Activated CD4-positive, CD25-positive, alpha-beta regulatory T cell (primary cell): Measurements from ENCODE around the gene EIF4H.
"Not testable (repeated sequence)": the region's sequence is repeated elsewhere in the genome, so short reads cannot be mapped to it uniquely, and the experiment has no call there.

Source experiments
- DNase-seq, 4 experiments: peaks; one replicate each; lab custom pipeline; 2025; lab: John Stamatoyannopoulos, UW

The EIF4H gene

GRCh38 chr7:74175340-74175739 is 1.2 kb downstream of the EIF4H start:
- DNase-seq = no peak

- no peak for DNase-seq
Measured at GRCh38 chr7:74176555-74176954, 2.4 kb downstream of the EIF4H start.

GRCh38 chr7:74178632-74179031 is 4.5 kb downstream of the EIF4H start:
- no peak for DNase-seq

- no peak for DNase-seq
Measured at GRCh38 chr7:74179935-74180604, 5.9 kb downstream of the EIF4H start.

GRCh38 chr7:74180866-74181265 is 6.7 kb downstream of the EIF4H start:
- DNase-seq = no peak

GRCh38 chr7:74181821-74182220 is 7.7 kb downstream of the EIF4H start:
- DNase-seq = no peak

- no peak for DNase-seq
Measured at GRCh38 chr7:74182453-74183090, 8.4 kb downstream of the EIF4H start.

GRCh38 chr7:74183142-74183541 is 9.0 kb downstream of the EIF4H start:
- no peak for DNase-seq

GRCh38 chr7:74183653-74184450 is 9.7 kb downstream of the EIF4H start:
- no peak for DNase-seq

- DNase-seq = no peak
Measured at GRCh38 chr7:74185016-74185415, 10.9 kb downstream of the EIF4H start.

- DNase-seq = no peak
Measured at GRCh38 chr7:74185636-74186035, 11.5 kb downstream of the EIF4H start.

- no peak for DNase-seq
Measured at GRCh38 chr7:74187915-74188675, 13.9 kb downstream of the EIF4H start.

- DNase-seq = no peak
Measured at GRCh38 chr7:74190259-74190658, 16.1 kb downstream of the EIF4H start.

- no peak for DNase-seq
Measured at GRCh38 chr7:74191231-74191630, 17.1 kb downstream of the EIF4H start.

GRCh38 chr7:74193054-74193453 is 18.9 kb downstream of the EIF4H start:
- no peak for DNase-seq

- no peak for DNase-seq
Measured at GRCh38 chr7:74193913-74194312, 19.8 kb downstream of the EIF4H start.

- no peak for DNase-seq
Measured at GRCh38 chr7:74194686-74195085, 20.5 kb downstream of the EIF4H start.

- DNase-seq = not testable (repeated sequence)
Measured at GRCh38 chr7:74195139-74195860, 21.1 kb downstream of the EIF4H start.

- not testable (repeated sequence) for DNase-seq
Measured at GRCh38 chr7:74195968-74196654, 22.0 kb downstream of the EIF4H start.

- DNase-seq = no peak
Measured at GRCh38 chr7:74197449-74198124, 23.4 kb downstream of the EIF4H start.
